ENCODE measurements around the gene CNOT11.

DNA sequence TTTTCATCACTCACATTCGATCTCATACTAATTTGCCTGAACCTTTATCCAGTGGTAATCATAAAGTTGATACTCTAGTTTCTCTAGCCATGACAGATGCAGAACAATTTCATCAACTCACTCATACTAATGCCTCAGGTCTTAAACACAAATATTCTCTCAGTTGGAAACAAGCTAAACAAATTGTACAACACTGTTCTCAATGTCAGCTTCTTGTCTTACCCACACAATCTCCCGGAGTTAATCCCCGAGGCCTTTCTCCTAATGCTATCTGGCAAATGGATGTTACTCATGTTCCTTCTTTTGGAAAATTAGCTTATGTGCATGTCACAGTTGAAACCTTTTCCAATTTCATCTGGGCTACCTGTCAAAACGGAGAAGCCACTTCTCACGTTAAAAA is 11.5 kb upstream of the CNOT11 start:
- TF ChIP-seq, protein P1, sequence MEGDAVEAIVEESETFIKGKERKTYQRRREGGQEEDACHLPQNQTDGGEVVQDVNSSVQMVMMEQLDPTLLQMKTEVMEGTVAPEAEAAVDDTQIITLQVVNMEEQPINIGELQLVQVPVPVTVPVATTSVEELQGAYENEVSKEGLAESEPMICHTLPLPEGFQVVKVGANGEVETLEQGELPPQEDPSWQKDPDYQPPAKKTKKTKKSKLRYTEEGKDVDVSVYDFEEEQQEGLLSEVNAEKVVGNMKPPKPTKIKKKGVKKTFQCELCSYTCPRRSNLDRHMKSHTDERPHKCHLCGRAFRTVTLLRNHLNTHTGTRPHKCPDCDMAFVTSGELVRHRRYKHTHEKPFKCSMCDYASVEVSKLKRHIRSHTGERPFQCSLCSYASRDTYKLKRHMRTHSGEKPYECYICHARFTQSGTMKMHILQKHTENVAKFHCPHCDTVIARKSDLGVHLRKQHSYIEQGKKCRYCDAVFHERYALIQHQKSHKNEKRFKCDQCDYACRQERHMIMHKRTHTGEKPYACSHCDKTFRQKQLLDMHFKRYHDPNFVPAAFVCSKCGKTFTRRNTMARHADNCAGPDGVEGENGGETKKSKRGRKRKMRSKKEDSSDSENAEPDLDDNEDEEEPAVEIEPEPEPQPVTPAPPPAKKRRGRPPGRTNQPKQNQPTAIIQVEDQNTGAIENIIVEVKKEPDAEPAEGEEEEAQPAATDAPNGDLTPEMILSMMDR (IDR thresholded peaks at IDR 0.05) = no peak
- TF ChIP-seq POLR2A (IDR thresholded peaks at IDR 0.05) = no peak

All from right lobe of liver (tissue), 4 donors.